ENCODE measurements around the gene SLCO3A1.

SLCO3A1 gene

GRCh38 chr15:91862891-91863504 lies 9.5 kb downstream of the SLCO3A1 start:
- no peak for DNase-seq

DNA sequence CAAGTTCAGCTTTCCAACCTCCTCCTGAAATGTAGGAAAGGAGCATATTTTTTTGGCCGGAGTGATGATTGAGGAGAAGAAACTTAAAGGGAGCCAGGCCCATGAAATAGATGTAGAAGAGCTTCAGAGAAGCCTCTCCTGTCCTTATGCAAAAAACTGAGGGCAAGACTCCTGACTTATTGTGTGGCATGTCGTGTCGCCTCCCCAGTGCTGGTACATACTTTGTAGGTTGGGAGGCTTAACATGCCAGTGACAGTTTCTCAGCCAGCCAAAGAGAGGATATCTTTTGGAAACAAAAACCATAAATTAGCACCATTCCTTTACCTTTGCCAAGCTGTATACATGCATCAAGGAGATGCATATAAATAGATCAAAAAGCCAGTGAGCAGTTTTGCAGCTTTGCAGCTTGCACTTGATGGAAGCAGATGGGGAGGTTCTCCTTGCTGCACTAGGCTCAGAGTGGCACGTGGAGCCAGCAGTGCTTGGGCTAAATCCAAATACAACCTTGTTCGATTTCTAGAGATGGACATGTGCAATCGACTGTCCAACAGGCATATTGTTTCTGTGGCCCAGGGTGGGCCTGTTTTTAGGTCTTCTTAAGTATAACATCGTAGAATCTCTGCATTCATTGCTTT lies 10.2 kb downstream of the SLCO3A1 start:
- DNase-seq, result no peak

DNA sequence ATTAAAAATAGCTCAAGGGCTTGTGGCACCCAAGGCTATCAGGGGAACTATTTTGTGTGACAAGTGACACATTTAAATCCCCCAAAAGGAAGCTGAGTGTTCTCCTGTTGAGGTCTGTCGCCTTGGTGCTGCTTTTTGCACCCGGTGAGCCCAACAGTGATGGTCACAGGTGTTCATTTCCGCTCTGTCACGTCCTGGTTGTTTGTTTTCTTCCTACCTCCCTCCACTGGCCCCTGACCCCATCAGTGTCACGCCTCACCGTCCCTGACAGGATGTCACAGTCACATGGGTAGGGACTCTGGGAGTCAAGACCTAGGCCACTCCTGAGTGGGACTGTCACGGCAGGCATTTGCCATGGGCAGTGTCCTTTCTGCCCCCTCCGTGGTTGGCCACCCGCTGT lies 11.2 kb downstream of the SLCO3A1 start:
- DNase-seq, result no peak

GRCh38 chr15:91865486-91865885 lies 12.0 kb downstream of the SLCO3A1 start:
- no peak for DNase-seq

- DNase-seq, result no peak
Observed at GRCh38 chr15:91865950-91866349, 12.4 kb downstream of the SLCO3A1 start.

GRCh38 chr15:91866371-91866905 lies 12.9 kb downstream of the SLCO3A1 start:
- DNase-seq, result no peak

DNA sequence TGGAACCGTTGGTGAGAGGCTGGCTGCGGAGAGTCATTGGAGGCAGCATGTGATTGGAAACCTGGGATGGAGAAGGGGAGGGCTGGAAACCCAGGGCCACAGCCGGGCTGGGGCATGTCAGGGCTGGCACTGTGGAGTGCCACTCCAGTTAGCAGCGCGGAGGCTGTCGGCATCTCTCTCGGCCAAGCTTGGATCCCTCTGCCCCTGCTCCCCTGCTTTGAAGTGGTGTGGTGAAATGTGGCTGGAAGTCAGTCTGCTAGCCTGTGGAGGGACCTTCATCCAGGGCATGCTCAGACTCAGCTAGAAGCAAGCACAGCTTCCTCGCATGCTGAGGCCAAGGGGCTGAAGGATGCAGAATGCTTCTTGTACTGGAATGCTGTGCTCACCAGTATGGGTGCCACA lies 13.5 kb downstream of the SLCO3A1 start:
- DNase-seq, result no peak

DNA sequence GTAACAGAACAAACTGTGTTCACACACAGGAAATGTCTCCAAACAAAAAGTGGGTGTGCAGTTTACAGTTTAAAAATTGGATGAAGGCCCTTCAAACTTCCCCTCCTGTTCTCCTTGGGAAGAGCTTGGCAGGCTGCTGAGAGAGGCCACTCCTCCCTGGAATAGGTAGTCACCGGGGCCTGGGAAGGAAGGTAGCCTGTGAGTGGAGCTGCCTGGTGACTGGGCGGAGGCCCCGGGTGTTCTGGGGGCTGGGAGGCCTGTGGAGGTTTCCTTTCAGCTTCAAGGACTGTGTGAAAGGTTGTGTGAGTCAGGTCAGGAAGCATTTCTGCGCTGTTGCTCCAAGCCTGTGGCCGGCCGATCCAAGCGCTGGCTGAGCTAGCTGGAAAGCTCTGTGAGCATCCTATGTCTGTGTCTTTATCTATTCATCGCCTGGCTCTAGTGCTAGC lies 14.1 kb downstream of the SLCO3A1 start:
- no peak for DNase-seq

- no peak for DNase-seq
Observed at GRCh38 chr15:91870876-91871537, 17.5 kb downstream of the SLCO3A1 start.

GRCh38 chr15:91871837-91872236 lies 18.3 kb downstream of the SLCO3A1 start:
- no peak for DNase-seq

- no peak for DNase-seq
Observed at GRCh38 chr15:91872356-91873137, 19.0 kb downstream of the SLCO3A1 start.

GRCh38 chr15:91873138-91873536 lies 19.6 kb downstream of the SLCO3A1 start:
- DNase-seq, result no peak

DNA sequence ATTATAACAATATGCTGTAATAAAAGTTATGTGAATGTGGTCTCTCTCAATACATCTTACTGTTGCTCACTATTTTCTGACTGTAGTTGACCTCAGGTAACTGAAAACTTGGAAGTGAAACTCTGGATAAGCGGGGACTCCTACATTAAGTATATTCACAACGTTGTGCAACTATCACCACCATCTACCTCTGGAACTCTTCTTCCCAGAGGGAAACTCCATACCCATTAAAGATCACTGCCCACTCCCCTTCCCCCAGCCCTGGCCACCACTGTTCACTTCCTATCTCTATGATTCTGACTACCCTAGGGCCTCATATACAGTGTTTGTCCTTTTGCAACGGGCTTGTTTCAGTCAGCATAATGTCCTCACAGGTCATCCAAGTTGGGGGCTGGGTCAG lies 20.7 kb downstream of the SLCO3A1 start:
- no peak for DNase-seq

DNA sequence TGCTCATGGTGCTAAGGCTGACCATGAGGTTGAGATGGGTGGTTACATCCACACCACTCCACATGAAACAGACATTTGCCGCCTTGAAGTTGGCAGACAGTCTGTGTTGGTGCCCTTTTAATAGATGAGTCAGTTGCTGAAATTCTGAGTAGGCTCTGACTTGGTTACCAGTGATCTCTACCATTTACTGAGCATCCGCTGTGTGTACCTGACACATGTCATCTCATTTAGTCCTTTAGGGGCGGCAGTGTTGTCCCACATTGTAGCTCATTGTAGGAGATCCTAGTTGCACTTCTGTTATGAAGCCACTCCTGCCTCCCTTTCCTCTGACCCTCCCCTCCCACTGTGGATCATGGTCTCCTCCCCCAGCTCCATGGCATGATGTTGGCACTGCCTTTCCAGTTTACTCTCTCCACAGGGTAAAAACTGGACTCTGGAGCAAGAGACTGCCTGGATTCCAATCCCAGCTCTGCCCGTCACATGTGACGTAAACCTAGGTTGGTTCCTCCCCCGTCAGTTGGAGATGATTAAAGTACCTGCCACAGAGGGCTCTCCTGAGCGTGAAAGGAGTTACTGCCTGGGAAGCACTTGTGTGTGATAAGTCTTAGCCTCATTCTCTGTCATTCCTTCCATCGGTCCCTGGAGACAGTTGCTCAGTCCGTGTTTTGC lies 21.6 kb downstream of the SLCO3A1 start:
- no peak for DNase-seq

GRCh38 chr15:91876187-91876586 lies 22.7 kb downstream of the SLCO3A1 start:
- no peak for DNase-seq

DNA sequence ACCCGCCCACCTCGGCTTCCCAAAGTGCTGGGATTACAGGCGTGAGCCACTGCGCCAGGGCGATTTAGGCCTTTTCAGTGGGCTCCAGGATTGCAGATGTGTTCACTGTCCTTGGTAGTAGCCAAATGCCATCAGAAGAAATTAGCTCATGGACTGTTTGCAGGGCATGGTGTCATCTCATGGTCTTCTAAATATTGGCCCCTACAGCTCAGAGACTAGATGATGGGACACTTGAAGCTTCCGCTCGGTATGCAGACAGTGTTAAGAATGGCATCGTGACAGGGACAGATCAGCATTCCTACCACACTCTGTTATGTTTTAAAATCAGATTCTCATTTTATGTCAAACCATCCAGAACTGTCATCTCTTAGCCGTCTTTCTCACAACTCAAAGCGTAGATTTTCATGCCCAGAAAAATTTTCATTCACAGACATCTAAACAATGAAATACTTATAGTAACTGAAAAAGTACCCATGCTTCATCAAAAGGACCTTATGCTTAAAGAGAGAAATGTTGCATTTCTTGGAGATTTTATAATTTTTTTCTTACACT lies 24.9 kb downstream of the SLCO3A1 start:
- DNase-seq, result no peak

DNA sequence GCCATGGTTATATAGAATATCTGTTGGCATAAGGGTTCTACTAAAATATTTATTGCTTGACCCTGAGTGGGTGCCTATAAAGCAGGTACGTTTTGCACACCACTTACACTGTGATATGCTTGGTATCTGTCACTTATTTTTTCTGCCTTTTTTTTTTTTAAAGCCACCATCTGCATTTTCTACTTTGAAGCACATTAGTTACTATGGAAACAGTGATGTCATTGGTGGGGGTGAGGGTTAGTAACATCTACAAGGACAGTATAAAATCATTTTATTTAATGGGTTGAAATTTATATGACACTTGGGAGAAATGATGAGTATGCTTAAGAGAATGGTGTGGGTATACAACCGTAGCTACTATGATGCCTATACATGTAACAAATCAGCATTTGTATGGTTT lies 25.6 kb downstream of the SLCO3A1 start:
- no peak for DNase-seq

- DNase-seq, result no peak
Observed at GRCh38 chr15:91880373-91880772, 26.9 kb downstream of the SLCO3A1 start.

DNA sequence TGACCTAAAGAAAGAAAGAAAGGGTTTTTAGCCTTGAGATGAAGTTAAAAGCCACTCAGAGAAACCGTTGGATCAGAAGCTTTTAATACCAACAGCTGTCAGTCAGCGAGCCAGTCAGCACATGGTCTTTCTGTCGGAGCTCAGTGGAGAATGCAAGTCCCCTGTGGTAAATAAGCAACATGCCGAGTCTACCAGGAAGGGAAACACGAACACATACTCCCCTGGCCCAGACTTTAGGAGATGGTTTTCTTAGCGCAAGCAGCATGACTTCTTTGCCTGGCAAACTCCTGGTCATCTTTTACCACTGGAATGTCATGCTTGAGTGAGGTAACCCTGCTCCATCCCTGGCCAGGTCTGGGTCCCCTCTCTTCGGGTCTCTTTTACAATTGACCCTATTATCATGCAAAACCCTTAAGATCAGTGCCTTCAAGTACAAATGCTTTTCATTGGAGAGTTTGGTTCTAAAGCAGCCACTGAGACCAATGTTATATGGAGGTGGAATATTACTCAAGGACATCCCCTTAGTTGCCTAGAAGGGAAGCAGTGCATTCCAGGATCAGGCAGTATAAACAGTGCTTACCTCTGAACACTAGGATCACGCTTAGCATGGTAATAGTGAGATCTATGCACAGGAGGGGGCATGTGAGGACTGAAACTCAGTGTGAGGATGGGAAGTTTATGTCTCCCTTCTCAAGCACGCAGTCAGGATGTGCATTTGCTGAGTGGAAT lies 28.2 kb downstream of the SLCO3A1 start:
- no peak for DNase-seq

- DNase-seq, result no peak
Observed at GRCh38 chr15:91882858-91883586, 29.5 kb downstream of the SLCO3A1 start.

GRCh38 chr15:91884606-91885005 lies 31.1 kb downstream of the SLCO3A1 start:
- DNase-seq, result no peak

Measured in cortex of kidney (tissue), 1 donor.